Stimulated activated CD4-positive, alpha-beta T cell treated with anti-CD3 and anti-CD28 coated beads, Interleukin-4, amount 100 ng/mL, for 48 hours (primary cell): ENCODE results near the gene MEPCE.

Experiments
- DNase-seq, 2 donors: peaks; one replicate each; pipeline ENCODE4 v3.0.0-alpha.2; 2020; ENCODE audit warnings: low read depth in 2 of 2

The MEPCE gene

GRCh38 chr7:100406767-100407166 is 22.9 kb upstream of the MEPCE start:
- DNase-seq = no peak

GRCh38 chr7:100407285-100408180 is 22.1 kb upstream of the MEPCE start:
- DNase-seq = peak in 1 of 2 donors; percentile 26

- no peak for DNase-seq
Measured at GRCh38 chr7:100411101-100411500, 18.5 kb upstream of the MEPCE start.

- no peak for DNase-seq
Measured at GRCh38 chr7:100413346-100413745, 16.3 kb upstream of the MEPCE start.

GRCh38 chr7:100413889-100414288 is 15.7 kb upstream of the MEPCE start:
- no peak for DNase-seq

- DNase-seq = no peak
Measured at GRCh38 chr7:100415448-100415847, 14.2 kb upstream of the MEPCE start.

GRCh38 chr7:100418930-100419659 is 10.5 kb upstream of the MEPCE start:
- no peak for DNase-seq

GRCh38 chr7:100419660-100420226 is 9.9 kb upstream of the MEPCE start:
- no peak for DNase-seq

GRCh38 chr7:100423315-100423714 is 6.3 kb upstream of the MEPCE start:
- no peak for DNase-seq

- DNase-seq = no peak
Measured at GRCh38 chr7:100425347-100425746, 4.3 kb upstream of the MEPCE start.

GRCh38 chr7:100426516-100426915 is 3.1 kb upstream of the MEPCE start:
- DNase-seq = no peak

- no peak for DNase-seq
Measured at GRCh38 chr7:100427762-100428198, 1.9 kb upstream of the MEPCE start.

- peak; percentile 96 to 97 for DNase-seq
Measured at GRCh38 chr7:100428199-100428966, 1.2 kb upstream of the MEPCE start, which contains the start of gene ZCWPW1. Gene ZCWPW1 (minus strand): TSS chr7:100428703. CDS start chr7:100420649, 8,054 bp downstream.

GRCh38 chr7:100428967-100429636 is 529 bp upstream of the MEPCE start:
- peak; percentile 100 for DNase-seq

GRCh38 chr7:100430493-100431285 is 1.1 kb downstream of the MEPCE start:
- DNase-seq = peak in 1 of 2 donors; percentile 19

- DNase-seq = no peak
Measured at GRCh38 chr7:100431286-100431735, 1.7 kb downstream of the MEPCE start.

GRCh38 chr7:100432053-100432452 is 2.4 kb downstream of the MEPCE start:
- no peak for DNase-seq

- DNase-seq = no peak
Measured at GRCh38 chr7:100432621-100433275, 3.1 kb downstream of the MEPCE start.

GRCh38 chr7:100433276-100433591 is 3.6 kb downstream of the MEPCE start:
- DNase-seq = no peak
